Neuronal stem cell (in vitro differentiated cells): ENCODE data around the gene TAF12.

ENCODE experiments used
- DNase-seq: peaks from one replicate; pipeline ENCODE4 v3.0.0-alpha.2; 2013; ENCODE audit warnings: low spot score
- H2AFZ ChIP-seq: one replicate; pipeline ENCODE4 v1.6.1; 2013; ENCODE audit warnings: mild to moderate bottlenecking, low read length, inconsistent platforms
- H2AK5ac ChIP-seq: 2 replicates; pipeline ENCODE4 v1.6.1; 2013; ENCODE audit warnings: low read depth, mild to moderate bottlenecking, inconsistent platforms, low read length, moderate library complexity, mixed read lengths
- H2BK120ac ChIP-seq: 2 replicates; pipeline ENCODE4 v1.6.1; 2013; ENCODE audit warnings: low read depth, mild to moderate bottlenecking, inconsistent platforms, low read length, moderate library complexity, mixed read lengths
- H2BK12ac ChIP-seq: one replicate; pipeline ENCODE4 v1.6.1; 2013; ENCODE audit warnings: low read length, inconsistent platforms
- H2BK15ac ChIP-seq: 2 replicates; pipeline ENCODE4 v1.6.1; 2013; ENCODE audit warnings: mild to moderate bottlenecking, low read length, inconsistent platforms, mixed read lengths
- H2BK5ac ChIP-seq: one replicate; pipeline ENCODE4 v1.6.1; 2013; ENCODE audit warnings: inconsistent platforms, mild to moderate bottlenecking, low read length, moderate library complexity
- H3K14ac ChIP-seq: one replicate; pipeline ENCODE4 v1.6.1; 2013; ENCODE audit warnings: low read length, inconsistent platforms
- H3K18ac ChIP-seq: 2 replicates; pipeline ENCODE4 v1.6.1; 2013; ENCODE audit warnings: low read length, inconsistent platforms
- H3K23ac ChIP-seq: 2 replicates; pipeline ENCODE4 v1.6.1; 2013; ENCODE audit warnings: low read depth, mild to moderate bottlenecking, mixed read lengths, low read length, inconsistent platforms; ENCODE audit not compliant: poor library complexity
- H3K27ac ChIP-seq: replicated peaks from 3 replicates; pipeline ENCODE4 v1.5.1; 2013; ENCODE audit warnings: low read length, inconsistent platforms
- H3K27me3 ChIP-seq, 3 experiments: 2 replicates each; pipeline ENCODE4 v1.6.1; 2013; ENCODE audit warnings: low read length in 3 of 3, mild to moderate bottlenecking in 2 of 3, inconsistent platforms in 1 of 3, low read depth in 1 of 3, mixed read lengths in 1 of 3, moderate library complexity in 1 of 3; ENCODE audit not compliant: control insufficient read depth in 3 of 3, insufficient read depth in 3 of 3
- H3K36me3 ChIP-seq, 2 donors: replicated peaks in 1 of 2; 2 replicates each; pipeline ENCODE4 v1.6.1; 2013; ENCODE audit warnings: low read length in 2 of 2; ENCODE audit not compliant: control insufficient read depth in 2 of 2, insufficient read depth in 2 of 2
- H3K4ac ChIP-seq: 2 replicates; pipeline ENCODE4 v1.6.1; 2013; ENCODE audit warnings: inconsistent platforms, mild to moderate bottlenecking, low read length, moderate library complexity
- H3K4me1 ChIP-seq, 2 donors: 1 replicate in 1 of 2; 2 replicates in 1 of 2; pipeline ENCODE4 v1.6.1; 2013; ENCODE audit warnings: low read length in 2 of 2, low read depth in 1 of 2; ENCODE audit not compliant: control insufficient read depth in 2 of 2, insufficient read depth in 1 of 2
- H3K4me2 ChIP-seq: one replicate; pipeline ENCODE4 v1.6.1; 2013; ENCODE audit warnings: mild to moderate bottlenecking, low read length, inconsistent platforms; ENCODE audit not compliant: insufficient read depth, poor library complexity, severe bottlenecking
- H3K4me3 ChIP-seq, 2 donors: 2 replicates each; pipeline ENCODE4 v1.5.1; 2013; ENCODE audit warnings: low read length in 2 of 2, mild to moderate bottlenecking in 2 of 2, inconsistent platforms in 1 of 2, moderate library complexity in 1 of 2
- H3K79me1 ChIP-seq: one replicate; pipeline ENCODE4 v1.6.1; 2013; ENCODE audit warnings: low read depth, mild to moderate bottlenecking, inconsistent platforms, low read length, moderate library complexity
- H3K9ac ChIP-seq: one replicate; pipeline ENCODE4 v1.6.1; 2013; ENCODE audit warnings: mild to moderate bottlenecking, low read depth, low read length, inconsistent platforms; ENCODE audit not compliant: poor library complexity
- H3K9me3 ChIP-seq, 2 donors: replicated peaks in 1 of 2; 2 replicates each; pipeline versions ENCODE3 to v1.6.1; 2013; ENCODE audit warnings: low read length in 2 of 2, mild to moderate bottlenecking in 2 of 2, inconsistent platforms in 1 of 2, low read depth in 1 of 2, mixed read lengths in 1 of 2, moderate library complexity in 1 of 2; ENCODE audit not compliant: control insufficient read depth in 2 of 2, insufficient read depth in 1 of 2
- H4K8ac ChIP-seq: one replicate; pipeline ENCODE4 v1.6.1; 2013; ENCODE audit warnings: low read depth, mild to moderate bottlenecking, inconsistent platforms, low read length, moderate library complexity
- H4K91ac ChIP-seq: one replicate; pipeline ENCODE4 v1.6.1; 2013; ENCODE audit warnings: low read length, low read depth, mild to moderate bottlenecking, inconsistent platforms; ENCODE audit not compliant: poor library complexity
- WGBS, 2 donors: extraction: QIAGEN DNeasy Blood & Tissue Kit; methylation state at CpG; one replicate each; pipeline ENCODE4 v1.1.7; 2013; ENCODE audit warnings: missing lambda C conversion rate in 2 of 2, mixed read lengths in 1 of 2; ENCODE audit not compliant: insufficient read length in 2 of 2, insufficient replicate concordance in 1 of 2; ENCODE audit errors: extremely low coverage in 2 of 2; 5-methylcytosine and 5-hydroxymethylcytosine counted together

TAF12 gene

GRCh38 chr1:28604962-28605361 is 37.9 kb downstream of the TAF12 start:
- H3K36me3 ChIP-seq = peaks cover 16 to 80% of the 10 kb centered on the region in 2 donors
- no peak overlapping the region for H3K9ac ChIP-seq
- no peak overlapping the region for H3K4ac ChIP-seq
- no CpG with 5 or more reads among the region's 6 CpGs for WGBS, 2 donors
- H3K9me3 ChIP-seq = no peaks in the 10 kb centered on the region
- H2BK5ac ChIP-seq = no peak overlapping the region
- no peak overlapping the region for H3K18ac ChIP-seq
- no peak overlapping the region for H4K91ac ChIP-seq
- H3K23ac ChIP-seq = no peak overlapping the region
- H3K27ac ChIP-seq = no peak overlapping the region
- H3K79me1 ChIP-seq = no peaks in the 10 kb centered on the region
- H3K4me3 ChIP-seq = no peak overlapping the region
- no peak for DNase-seq
- no peak overlapping the region for H2BK15ac ChIP-seq
- no peak overlapping the region for H2BK120ac ChIP-seq
- no peak overlapping the region for H2AFZ ChIP-seq
- peaks cover 0 to 9% of the 10 kb centered on the region in 2 donors for H3K4me1 ChIP-seq
- H3K14ac ChIP-seq = no peak overlapping the region
- no peaks in the 10 kb centered on the region for H3K27me3 ChIP-seq
- no peak overlapping the region for H2BK12ac ChIP-seq
- no peak overlapping the region for H3K4me2 ChIP-seq
- no peak overlapping the region for H4K8ac ChIP-seq
- H2AK5ac ChIP-seq = no peak overlapping the region

- Histone ChIP-seq H3K36me3 (peaks cover 16 to 75% of the 10 kb centered on the region in 2 donors), H3K9ac (no peak overlapping the region), H2BK12ac (no peak overlapping the region), H3K4me2 (no peak overlapping the region), H3K18ac (no peak overlapping the region), H3K4me1 (peaks cover 0 to 9% of the 10 kb centered on the region in 2 donors), H3K79me1 (no peaks in the 10 kb centered on the region), H3K23ac (no peak overlapping the region), H4K91ac (no peak overlapping the region), H2BK5ac (no peak overlapping the region), H2BK120ac (no peak overlapping the region), H2BK15ac (no peak overlapping the region), H2AFZ (no peak overlapping the region), H3K14ac (no peak overlapping the region), H2AK5ac (no peak overlapping the region), H3K4ac (no peak overlapping the region), H4K8ac (no peak overlapping the region), H3K27me3 (no peaks in the 10 kb centered on the region), H3K27ac (no peak overlapping the region), H3K4me3 (no peak overlapping the region), H3K9me3 (no peaks in the 10 kb centered on the region)
- WGBS, 2 donors = no CpG with 5 or more reads among the region's 5 CpGs
- DNase-seq = no peak
These were observed 38.5 kb downstream of the TAF12 start for GRCh38 chr1:28604411-28604810.

GRCh38 chr1:28602536-28603439 is 40.1 kb downstream of the TAF12 start:
- Histone ChIP-seq H2BK15ac (no peak overlapping the region), H3K79me1 (no peaks in the 10 kb centered on the region), H3K4me2 (no peak overlapping the region), H2AK5ac (no peak overlapping the region), H3K4ac (no peak overlapping the region), H4K91ac (no peak overlapping the region), H3K4me3 (no peak overlapping the region), H3K36me3 (peaks cover 16 to 66% of the 10 kb centered on the region in 2 donors), H3K14ac (no peak overlapping the region), H3K4me1 (peaks cover 0 to 9% of the 10 kb centered on the region in 2 donors), H3K27ac (no peak overlapping the region), H3K9ac (no peak overlapping the region), H2AFZ (no peak overlapping the region), H4K8ac (no peak overlapping the region), H3K23ac (no peak overlapping the region), H3K9me3 (no peaks in the 10 kb centered on the region), H2BK12ac (no peak overlapping the region), H3K18ac (no peak overlapping the region), H3K27me3 (no peaks in the 10 kb centered on the region), H2BK120ac (no peak overlapping the region), H2BK5ac (no peak overlapping the region)
- no CpG with 5 or more reads among the region's 15 CpGs for WGBS, 2 donors
- DNase-seq = peak; percentile 54

- Histone ChIP-seq H3K18ac (no peak overlapping the region), H2BK15ac (no peak overlapping the region), H3K79me1 (no peaks in the 10 kb centered on the region), H3K4ac (no peak overlapping the region), H3K4me3 (no peak overlapping the region), H3K14ac (no peak overlapping the region), H2AK5ac (no peak overlapping the region), H2AFZ (no peak overlapping the region), H2BK12ac (no peak overlapping the region), H3K9me3 (no peaks in the 10 kb centered on the region), H2BK120ac (no peak overlapping the region), H3K4me1 (peaks cover 0 to 9% of the 10 kb centered on the region in 2 donors), H3K27ac (no peak overlapping the region), H3K4me2 (no peak overlapping the region), H4K8ac (no peak overlapping the region), H3K27me3 (no peaks in the 10 kb centered on the region), H3K9ac (no peak overlapping the region), H4K91ac (no peak overlapping the region), H3K36me3 (peaks cover 16 to 55% of the 10 kb centered on the region in 2 donors), H3K23ac (no peak overlapping the region), H2BK5ac (no peak overlapping the region)
- no CpG with 5 or more reads among the region's 3 CpGs for WGBS, 2 donors
- no peak for DNase-seq
These were observed 41.2 kb downstream of the TAF12 start for GRCh38 chr1:28601696-28602095.
